NCI-H82 (cell line): Measurements from ENCODE around the gene ADAM15.

ENCODE experiments used
- DNase-seq: peaks from one replicate; lab custom pipeline; 2025; lab: John Stamatoyannopoulos, UW

Gene ADAM15

DNA sequence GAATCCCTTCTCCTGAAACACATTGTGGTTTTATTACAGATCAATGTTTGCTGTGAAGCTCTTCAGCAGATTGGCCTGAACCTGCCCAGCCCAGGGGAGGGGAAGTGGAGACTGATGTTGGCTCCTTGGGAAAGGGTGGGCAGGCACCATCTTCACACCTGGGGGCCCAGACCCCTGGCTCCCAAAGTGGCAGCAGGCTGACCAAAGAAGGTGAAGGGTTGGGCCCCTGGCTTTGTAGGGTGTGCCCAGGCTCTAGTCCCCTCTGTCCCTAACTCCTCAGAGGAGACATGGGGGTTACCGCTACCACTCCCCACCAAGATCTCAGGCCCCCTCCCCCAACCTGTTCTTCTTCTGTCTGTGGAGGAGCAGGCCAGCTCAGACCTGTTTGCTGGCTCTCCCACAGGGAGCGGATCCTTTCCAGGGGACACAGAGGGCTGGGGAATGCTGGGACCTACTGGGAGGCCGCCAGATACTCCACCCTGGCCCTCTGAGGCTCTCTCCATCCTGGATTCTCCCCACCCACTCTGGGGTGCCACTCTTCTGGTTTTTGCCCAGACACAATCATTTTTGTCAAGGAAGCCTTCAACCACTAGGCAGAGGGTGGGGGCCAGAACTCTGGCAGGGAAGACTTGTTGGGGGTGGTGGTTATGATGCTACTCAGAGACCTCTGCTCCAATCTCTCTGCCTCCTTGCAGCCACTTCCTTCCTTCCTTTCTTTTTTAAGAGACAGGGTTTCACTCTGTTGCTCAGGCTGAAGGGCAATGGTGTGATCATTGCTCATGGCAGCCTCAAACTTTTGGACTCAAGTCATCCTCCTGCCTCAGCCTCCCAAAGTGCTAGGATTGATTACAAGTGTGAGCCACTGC lies 22.5 kb downstream of the ADAM15 start:
- DNase-seq = no peak

DNA sequence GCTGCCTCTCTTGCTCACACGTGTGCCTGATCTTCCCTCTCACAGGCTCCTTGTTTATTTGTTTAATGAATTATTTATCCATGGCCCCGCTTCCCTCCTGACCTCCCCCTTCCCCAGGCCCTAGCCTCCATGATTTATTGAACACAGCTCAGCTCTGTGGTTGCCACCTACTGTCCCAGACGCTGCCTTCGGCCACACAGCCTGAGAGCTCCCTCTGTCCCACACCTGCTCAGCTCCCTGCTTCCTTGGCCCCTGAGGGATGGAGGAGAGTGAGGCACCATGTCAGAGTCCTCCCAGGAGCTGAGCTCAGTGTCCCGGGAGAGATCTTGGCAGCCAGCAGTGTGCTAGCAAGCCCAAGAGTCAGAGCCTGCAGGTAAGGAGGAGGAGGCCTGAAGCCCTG lies 24.4 kb downstream of the ADAM15 start:
- no peak for DNase-seq

DNA sequence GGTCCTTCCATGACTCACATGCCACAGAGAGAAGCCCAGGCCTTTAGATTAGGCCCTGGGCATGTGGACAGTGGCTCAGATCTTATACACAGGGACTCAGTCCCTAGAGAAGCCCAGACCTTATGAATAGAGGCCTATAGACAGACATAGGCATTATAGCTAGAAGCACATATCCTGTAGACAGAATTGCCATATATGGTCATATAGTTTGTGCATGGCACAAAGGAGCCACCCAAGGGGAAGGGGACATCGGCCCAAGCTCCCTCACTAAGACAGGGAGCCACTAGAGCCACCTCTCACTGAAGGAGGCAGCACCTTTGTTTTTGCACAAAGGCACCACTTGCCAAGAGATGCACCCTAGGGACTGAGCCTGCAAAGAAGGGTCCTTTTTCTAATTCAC lies 25.3 kb downstream of the ADAM15 start:
- no peak for DNase-seq

DNA sequence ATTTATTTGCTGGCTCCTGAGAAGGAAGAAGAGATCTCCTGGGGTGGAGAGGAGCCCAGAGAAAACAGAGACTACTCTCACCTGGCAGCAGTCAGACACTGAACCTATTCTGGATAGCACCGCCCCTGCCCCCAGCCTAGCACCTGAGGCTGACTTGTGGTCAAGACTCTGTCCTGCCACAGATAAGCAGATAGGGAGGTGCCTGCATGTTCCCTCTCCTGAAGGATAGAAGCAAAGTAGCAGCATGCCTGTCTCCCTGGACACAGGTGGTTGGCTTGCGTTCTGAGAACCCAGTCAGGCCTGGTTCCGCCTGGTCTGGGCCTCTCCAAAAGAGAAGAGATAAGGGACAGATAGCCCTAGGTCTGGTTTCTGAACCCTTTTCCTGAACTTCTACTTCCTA lies 26.2 kb downstream of the ADAM15 start:
- no peak for DNase-seq

DNA sequence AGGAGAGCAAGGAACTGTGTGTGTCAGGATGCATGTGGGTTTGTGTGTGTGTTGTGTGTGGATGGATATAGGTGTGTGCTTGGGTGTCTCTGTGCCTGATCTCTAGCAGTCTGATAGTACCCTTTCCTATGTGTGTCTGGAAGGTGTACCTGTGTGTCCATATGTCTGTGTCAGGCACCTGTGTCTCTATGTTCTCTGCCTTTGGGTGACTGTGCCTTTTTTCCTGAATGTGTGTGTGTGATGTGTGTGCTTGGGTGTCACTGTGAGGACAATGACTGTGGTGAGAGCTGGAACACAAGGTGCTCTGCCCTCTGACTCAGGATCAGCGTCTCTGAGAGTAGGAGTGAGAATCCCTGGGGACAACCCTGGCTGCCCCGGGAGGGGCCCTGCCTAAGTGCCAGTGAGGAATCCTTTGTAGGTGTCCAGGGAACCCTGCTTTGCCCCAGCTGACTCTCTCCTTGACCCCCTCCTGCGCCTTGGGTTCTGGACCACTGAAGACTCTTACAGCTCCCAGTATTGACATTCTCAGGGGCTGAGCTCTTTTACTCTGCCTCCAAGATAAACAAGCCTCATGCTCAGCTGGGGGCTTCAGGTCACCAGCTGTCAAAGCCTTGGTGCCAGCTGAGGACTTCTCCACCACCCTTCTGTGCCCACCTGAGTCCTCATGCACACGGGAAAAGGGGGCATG lies 26.8 kb downstream of the ADAM15 start:
- DNase-seq = peak; percentile 71

DNA sequence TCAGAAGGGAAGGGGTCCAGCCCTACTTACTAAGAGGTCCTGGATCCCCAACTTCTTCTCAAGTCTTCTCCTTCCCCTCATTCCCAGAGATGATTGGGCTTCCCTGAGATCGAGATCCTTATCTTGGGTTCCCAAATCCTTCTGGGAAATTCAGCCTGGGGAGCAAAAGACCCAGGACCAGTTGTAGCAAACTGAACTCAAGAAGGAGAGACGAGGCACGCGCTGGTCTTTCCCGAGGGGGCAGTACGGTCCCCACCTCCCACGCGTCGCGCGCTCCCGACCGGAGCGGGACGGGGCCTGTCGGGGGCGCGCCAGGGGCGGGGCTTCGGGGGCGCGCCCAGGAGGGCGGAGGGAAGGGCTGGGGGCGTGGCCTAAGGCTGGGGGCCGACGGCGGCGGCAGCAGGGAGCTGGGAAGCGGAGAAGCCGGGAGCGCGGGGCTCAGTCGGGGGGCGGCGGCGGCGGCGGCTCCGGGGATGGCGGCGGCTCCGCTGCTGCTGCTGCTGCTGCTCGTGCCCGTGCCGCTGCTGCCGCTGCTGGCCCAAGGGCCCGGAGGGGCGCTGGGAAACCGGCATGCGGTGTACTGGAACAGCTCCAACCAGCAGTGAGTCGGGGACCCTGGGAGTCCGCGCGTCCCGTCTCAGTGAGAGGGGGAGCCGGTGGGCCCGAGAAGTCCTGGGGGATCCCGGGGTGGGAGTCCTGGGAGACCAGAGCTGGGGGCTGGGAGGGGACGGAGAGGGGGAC lies 27.5 kb downstream of the ADAM15 start, which contains the start of gene EFNA3:
Gene EFNA3 (plus strand): TSS at position 369 of the 741 bp plus-strand sequence. CDS start 105 bp downstream, at position 474.
- DNase-seq = peak; percentile 91

DNA sequence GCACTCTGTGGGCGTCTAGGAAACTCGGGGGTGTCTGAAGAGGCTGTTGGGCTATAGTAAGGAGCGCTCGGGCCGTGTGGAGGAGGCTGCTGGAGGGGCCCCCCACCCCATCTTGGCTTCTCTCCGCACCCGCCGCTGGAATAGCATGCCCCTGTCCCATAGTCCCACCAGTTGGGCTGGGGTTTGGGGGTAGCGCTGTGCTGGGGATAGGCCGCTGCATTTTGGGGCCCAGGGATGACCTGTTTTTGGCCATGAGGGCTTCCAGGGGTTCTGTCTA lies 28.0 kb downstream of the ADAM15 start:
- DNase-seq = no peak

DNA sequence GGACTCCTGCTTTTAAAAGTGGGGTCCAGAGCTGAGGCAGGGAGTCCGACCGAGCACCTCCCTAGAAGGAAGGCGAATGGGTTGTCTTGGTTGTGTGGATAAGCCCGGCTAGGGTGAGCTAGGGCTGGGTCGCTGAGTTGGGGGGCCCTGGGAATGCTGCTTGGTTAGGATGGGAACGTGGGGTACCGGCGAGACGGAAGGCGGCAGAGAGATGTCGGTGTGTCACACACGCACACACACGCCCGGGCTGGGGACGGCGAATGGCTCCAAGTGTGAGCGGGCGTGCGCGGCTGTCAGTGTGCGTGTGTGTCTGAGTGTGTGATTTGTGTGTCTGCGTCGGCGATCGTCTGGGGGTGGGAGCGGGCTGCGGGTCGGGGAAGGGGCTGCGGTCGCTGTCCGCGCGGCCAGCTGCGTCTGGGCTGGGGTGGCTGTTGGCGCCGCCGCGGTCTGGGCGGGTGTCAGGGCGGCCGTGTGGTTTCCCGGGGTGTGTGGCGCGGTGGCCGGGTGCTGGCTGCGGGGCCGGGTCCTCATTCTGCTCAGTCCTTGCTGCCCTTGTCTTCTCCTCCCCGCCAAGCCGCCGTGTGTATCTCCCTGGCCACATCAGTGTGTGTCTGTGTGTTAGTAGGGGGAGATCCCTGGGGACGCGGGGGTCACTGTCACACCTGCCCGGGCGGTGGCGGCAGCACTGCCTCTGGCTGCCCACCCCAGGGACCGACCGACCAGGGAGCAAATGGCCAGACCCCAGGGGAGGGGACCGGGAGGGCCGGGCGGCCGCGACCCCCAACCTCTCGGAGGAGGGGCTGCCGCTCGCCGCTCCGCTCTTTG lies 28.6 kb downstream of the ADAM15 start:
- DNase-seq = peak; percentile 57

DNA sequence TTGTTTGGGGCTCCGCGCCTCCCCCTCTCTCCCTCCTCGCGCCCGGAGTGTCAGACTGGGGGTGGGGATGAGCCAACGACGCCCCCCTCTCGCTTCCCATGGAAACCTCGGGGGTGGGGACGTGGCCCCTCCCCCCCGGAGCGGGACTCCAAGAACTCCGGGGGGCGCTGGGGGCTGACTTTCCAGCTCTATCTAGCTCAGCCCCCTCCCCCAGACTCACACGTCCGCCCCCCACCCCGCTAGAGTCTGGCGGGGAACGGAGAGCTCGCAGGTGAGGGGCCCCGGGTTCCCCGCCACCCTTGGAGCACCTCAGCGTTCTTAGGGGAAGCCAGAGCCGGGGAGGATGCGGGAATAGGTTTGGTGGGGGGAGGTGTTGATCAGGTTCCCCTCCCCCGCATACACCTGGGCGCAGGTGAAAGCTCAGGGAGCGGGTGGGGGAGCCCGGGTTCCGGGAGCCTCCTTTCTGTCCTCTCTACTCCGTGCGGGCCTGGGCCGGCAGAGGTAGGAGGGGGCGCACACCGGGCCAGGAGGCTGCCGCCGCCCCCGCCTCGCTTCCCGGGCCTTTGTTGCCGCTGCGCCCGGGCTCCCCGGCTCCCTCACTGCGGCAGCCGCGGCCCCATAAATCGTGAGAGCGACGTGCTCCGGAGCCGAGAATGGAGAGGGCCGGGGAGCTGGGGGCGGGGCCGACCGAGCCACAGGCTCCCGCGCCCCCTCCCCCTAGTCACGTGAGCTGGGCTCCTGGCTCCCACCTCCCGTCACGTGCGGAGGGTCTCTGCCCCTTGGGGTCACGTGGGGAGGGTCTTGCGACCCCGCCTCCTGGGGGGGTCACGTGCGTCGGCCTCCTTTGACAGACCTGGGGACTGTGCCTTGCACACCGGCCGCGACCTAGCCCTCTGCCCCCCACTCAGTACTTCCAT lies 29.5 kb downstream of the ADAM15 start:
- DNase-seq = peak; percentile 95

DNA sequence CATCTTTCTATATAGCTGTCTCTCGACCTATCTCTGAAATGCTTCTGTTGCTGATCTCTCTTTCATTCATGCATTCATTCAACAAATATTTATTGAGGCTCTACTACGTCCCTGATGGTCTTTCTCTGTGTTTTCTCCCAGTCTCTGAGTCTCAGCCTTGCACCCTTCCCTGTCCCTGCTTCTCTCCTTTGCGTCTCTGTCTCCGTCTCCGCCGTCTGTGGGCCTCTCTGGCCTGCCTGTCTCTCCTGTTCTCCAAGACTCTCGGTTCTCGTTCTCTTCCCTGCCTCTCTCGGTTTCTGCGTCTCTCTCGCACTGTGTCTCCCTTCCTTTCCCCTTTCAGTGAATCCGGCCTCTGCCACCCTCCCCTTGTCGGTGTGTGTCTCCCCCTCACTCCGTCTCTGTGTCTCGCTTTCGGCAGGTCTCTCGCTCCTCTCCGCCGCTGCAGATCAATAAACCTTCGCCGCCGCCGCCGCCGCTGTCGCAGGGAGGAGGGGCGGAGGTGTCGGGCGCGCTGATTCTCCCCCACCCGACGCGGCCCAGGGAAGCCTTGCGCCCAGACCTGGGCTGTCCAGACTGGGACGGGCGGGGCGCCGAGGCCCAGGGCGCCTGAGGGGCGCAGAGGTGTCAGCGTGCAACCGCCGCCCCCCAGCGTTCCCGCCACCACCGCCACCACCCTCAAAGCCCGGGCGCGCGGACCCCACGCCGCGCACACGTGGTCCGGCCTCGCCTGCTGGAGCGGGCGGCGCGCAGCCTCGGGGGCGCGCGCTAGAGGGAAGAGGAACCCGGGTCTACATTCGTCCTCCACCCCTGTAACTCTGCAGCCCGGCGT lies 30.6 kb downstream of the ADAM15 start:
- DNase-seq = peak; percentile 63

DNA sequence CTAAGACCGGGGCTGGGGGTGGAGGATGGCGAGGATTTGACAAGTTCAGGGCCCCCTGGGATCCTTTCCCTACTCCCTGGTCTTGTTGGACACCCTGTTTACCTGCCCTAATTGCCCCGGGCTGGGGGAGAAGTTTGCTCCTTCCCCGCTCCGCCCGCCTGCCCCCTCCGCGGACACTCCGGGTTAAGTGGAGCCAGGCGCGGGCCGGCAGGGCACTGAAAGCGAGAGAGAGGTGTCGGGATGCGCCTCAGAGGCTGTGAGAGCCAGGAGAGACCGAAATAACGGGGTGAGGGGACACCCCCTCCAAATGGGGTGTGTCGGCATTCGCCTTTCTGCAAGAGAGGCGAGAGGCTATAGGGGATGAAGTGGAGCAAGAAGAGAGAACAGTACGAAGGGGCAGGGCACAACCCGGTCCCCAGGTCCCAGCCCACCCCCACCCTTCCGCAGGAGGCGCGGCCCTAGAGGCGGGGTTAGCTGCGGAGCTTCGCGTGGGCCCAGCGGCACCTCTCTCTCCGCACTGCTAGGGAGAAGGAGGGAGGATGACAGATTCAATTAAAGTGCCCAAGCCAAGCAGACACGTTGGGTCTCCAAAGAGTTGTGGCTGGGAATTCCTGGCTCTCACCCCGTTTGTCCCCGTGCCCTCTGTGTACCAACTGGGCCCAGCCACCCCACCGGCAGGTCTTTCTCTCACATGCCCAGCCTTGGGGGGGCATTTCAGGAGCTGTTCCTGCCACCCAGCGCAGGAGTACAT lies 31.4 kb downstream of the ADAM15 start:
- peak; percentile 64 for DNase-seq

DNA sequence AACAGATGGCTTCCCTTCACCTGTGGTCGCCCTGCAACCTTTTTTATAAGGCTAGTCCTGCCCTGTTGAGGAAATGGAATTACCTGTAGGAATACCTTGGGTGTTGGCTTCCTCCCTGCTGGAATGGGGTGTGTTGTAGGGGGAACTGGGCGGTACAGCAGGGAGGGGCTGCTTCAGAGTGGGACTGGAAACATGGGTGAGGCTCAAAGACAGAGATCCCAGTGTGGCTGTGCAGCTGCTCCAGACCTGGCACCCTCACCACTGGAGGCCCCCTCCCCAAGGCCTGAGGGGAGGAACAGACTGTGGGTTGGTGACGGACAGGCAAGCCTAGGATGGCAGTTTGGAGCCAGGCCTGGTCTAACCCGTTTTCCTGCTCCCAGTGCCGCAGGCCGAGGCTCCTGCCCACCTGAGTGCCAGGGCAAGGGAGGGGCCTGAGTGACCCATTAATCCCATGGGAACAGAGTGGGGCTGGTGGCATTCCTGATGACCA lies 32.0 kb downstream of the ADAM15 start:
- no peak for DNase-seq

DNA sequence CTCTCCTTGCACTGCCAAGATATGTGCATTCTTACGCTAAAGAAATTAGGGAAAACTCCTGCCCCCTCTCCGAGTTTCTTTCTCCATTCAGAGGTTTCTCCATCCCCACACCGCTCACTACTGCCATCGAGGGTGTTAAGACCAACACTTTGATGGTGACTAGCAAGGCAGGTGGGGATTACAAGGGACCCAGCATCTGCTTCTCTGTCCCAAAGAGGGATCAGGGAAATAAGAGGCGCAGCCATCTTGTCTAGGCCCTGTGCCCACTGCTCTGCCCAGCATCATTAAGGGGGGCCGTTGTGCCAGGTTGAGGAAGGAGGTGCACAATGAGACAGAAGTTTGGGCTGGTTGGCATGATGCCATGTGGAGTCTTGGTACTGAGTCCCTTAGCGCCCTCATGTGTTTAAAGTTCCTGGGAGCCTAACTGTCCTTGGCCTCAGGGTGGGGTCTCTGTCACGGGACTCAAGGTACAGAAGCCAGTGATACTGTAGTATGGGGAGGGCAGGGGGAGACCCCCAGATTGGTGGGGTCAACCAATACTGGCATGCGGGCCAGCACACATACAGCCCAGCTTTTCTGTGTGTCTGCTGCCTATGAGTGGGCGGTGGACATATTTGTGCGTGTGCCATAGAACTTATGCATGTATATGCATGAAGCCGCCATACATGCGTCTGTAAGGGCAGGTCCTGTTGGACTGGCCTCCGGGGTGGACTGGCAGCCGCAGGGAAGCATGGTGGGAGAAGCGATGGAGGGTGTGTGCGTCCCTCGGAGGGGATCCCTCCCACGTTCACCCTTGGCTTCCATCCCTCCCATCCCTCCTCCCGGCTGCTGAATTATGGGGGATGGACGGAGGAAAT lies 33.0 kb downstream of the ADAM15 start:
- peak; percentile 75 for DNase-seq

DNA sequence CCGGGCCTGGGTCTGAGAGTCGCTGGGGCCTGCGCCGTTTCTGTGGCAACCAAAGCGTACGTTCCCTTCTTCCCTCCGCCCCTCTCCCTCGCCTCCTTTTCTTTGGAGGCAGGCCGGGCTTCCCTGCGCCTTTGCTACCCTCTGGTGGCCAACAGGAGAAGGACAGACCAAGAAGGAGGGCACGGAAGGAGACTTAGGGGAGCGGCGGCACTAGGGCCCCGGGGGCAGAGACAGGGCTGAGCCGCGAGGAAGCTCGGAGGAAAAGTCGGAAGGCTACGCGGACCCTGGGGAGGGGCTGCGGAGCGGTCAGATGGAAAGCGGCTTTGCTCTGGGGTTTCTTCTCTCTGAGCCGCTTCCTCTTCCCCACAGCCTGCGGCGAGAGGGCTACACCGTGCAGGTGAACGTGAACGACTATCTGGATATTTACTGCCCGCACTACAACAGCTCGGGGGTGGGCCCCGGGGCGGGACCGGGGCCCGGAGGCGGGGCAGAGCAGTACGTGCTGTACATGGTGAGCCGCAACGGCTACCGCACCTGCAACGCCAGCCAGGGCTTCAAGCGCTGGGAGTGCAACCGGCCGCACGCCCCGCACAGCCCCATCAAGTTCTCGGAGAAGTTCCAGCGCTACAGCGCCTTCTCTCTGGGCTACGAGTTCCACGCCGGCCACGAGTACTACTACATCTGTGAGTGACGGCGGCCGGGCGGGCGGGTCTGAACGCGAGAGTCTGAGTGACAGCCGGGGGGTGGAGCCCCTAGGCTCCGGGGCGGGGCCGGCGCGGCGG lies 33.8 kb downstream of the ADAM15 start:
- peak; percentile 99 for DNase-seq

DNA sequence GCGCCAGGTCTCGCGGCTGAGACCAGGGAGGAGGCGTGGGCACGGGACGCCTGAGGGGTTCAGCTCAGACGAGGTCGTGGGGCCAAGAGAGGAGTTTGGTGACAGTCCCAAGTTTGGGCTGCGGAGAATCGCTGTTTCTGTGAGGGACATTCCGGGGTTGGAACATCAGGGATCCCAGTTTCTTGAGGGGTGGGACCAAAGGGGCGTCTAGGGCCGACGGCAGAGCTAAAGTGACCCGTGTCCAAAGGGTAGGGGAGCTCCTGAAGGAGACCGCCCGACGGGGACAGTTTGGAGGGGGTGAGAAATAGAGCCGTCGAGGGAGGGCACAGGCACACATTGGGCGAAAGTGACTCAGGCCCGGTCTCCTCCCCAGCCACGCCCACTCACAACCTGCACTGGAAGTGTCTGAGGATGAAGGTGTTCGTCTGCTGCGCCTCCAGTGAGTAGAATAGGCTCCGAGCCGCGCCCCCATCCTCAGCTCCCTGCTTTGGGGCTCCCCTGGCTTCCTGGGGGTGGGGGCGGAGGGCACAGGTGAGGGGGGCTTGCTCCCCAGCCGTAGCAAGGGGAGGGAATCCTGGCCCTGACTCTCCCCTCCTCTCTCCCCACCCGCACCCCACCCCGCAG lies 34.5 kb downstream of the ADAM15 start:
- DNase-seq = peak; percentile 75

DNA sequence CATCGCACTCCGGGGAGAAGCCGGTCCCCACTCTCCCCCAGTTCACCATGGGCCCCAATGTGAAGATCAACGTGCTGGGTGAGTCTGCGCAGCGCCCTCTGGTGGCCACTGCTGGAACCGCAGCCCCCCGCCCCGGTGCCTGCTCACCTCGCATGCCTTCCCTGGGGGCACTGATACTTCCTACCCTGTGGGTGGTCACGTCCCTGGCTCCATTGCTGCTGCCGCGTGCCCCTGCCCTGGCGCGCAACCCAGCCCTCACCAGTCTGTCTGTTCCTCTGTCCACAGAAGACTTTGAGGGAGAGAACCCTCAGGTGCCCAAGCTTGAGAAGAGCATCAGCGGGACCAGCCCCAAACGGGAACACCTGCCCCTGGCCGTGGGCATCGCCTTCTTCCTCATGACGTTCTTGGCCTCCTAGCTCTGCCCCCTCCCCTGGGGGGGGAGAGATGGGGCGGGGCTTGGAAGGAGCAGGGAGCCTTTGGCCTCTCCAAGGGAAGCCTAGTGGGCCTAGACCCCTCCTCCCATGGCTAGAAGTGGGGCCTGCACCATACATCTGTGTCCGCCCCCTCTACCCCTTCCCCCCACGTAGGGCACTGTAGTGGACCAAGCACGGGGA lies 35.1 kb downstream of the ADAM15 start:
- peak; percentile 84 for DNase-seq
